Right lobe of liver (tissue), 6 donors: ENCODE data around the gene SYNM. TPM values are rescaled to one million over a fixed set of nuclear protein-coding genes. Genes with fewer than 3 reads are reported as not detected.
A peak's percentile ranks its signal among the peaks of the same experiment; 100 is the strongest.

Source experiments
- ATAC-seq, 4 donors: fragments of 200-7000 bp; cut with Tn5 transposase; one replicate each; pipeline ENCODE4 v1.9.1; 2020; ENCODE audit warnings: mild to moderate bottlenecking in 4 of 4, moderate library complexity in 4 of 4
- DNase-seq, 3 donors: peaks; one replicate each; pipeline ENCODE4 v3.0.0-alpha.2; 2020
- H3K27ac ChIP-seq, 3 donors: fragments of 200-600 bp; one replicate each; pipeline ENCODE4 v1.8.0; 2022
- H3K27me3 ChIP-seq, 2 donors: fragments of 200-600 bp; one replicate each; pipeline ENCODE4 v1.8.0; 2022
- H3K36me3 ChIP-seq, 4 donors: fragments of 200-600 bp; sonication (generic) in 1 of 4; one replicate each; pipeline versions ENCODE4 v1.5.1 to v1.8.0; 2017 to 2022; ENCODE audit warnings: control low read depth in 1 of 4
- H3K4me1 ChIP-seq, 4 donors: fragments of 200-600 bp; sonication (generic) in 1 of 4; one replicate each; pipeline versions ENCODE4 v1.5.1 to v1.8.0; 2017 to 2022; ENCODE audit warnings: control low read depth in 1 of 4
- H3K4me3 ChIP-seq, 3 donors: fragments of 200-600 bp; one replicate each; pipeline ENCODE4 v1.8.0; 2022
- H3K9me3 ChIP-seq, 4 donors: fragments of 200-600 bp; sonication (generic) in 1 of 4; one replicate each; pipeline versions ENCODE4 v1.5.1 to v1.8.0; 2017 to 2022; ENCODE audit warnings: control low read depth in 1 of 4
- CTCF ChIP-seq, 4 donors: fragments of 200-600 bp in 3 of 4; fragments of 450-650 bp in 1 of 4; IDR thresholded peaks; one replicate each; pipeline versions ENCODE4 v1.5.1 to v1.8.0; 2016 to 2022; ENCODE audit warnings: antibody characterized with exemption in 4 of 4, mild to moderate bottlenecking in 2 of 4
- POLR2A ChIP-seq: fragments of 450-650 bp; IDR thresholded peaks from one replicate; pipeline ENCODE4 v1.6.1; 2017; ENCODE audit warnings: antibody characterized with exemption, mild to moderate bottlenecking
- WGBS: methylation state at CpG from one replicate; pipeline ENCODE4 v1.1.6; 2018; ENCODE audit warnings: low coverage, low lambda C conversion rate; ENCODE audit not compliant: insufficient coverage; ENCODE audit errors: missing lambda C conversion rate; 5-methylcytosine and 5-hydroxymethylcytosine counted together
- intact Hi-C, 2 donors: fragments of 100-400 bp; cut with DNase I; formaldehyde crosslinking; loops; one replicate each; pipeline versions ENCODE4 v1.11.2 to v1.14.1; 2022
- total RNA-seq, 6 experiments: library from RNA; depleted of rRNA in 2 of 6; stranded (reverse); fragments of >200 nt in 2 of 6; fragmentation: NEBNext Ultra II Directional in 3 of 6; extraction: Animal tissue kit (Norgen Biotek cat#: 25700) in 3 of 6; gene quantifications; one replicate each; pipeline versions ENCODE4 v1.1.0 to v1.2.4, GENCODE V29; 2016 to 2023
- donor health status: DM: no; HTN: yes; CAD: no.
- donor health status: DM: no; HTN: no; CAD: no.
- donor health status: DM: no; HTN: no; CAD: no.
- donor health status: DM: no; HTN: yes; CAD: no.
- donor health status: DM: no; HTN: yes; CAD: no.

SYNM gene
- total RNA-seq, 6 experiments from 2014 or later: 1.6 to 3.5 (median 2.9) TPM

GRCh38 chr15:99118258-99118632, 13.4 kb downstream of the SYNM start:
- no peaks in the 10 kb centered on the region for H3K36me3 ChIP-seq
- H3K4me1 ChIP-seq: no peaks in the 10 kb centered on the region
- no peak overlapping the region for H3K27ac ChIP-seq
- no peaks in the 10 kb centered on the region for H3K27me3 ChIP-seq
- DNase-seq (no peak), ATAC-seq (no peak)
- H3K9me3 ChIP-seq: no peaks in the 10 kb centered on the region
- no peak overlapping the region for H3K4me3 ChIP-seq
- TF ChIP-seq POLR2A (no peak), CTCF (IDR thresholded peaks at IDR 0.05) (no peak)
- WGBS: 80% methylated on average over 7 of the region's 7 CpGs
- intact Hi-C loops: no loop called here

- 92% methylated on average over 11 of the region's 22 CpGs for WGBS
- Histone ChIP-seq H3K4me3 (no peak overlapping the region), H3K27me3 (no peaks in the 10 kb centered on the region), H3K9me3 (no peaks in the 10 kb centered on the region), H3K27ac (no peak overlapping the region), H3K4me1 (no peaks in the 10 kb centered on the region), H3K36me3 (no peaks in the 10 kb centered on the region)
- intact Hi-C loops: no loop called here
- ATAC-seq (no peak), DNase-seq (no peak)
- no peak for TF ChIP-seq CTCF (IDR thresholded peaks at IDR 0.05)
- no peak for TF ChIP-seq POLR2A
These were observed 14.1 kb downstream of the SYNM start for GRCh38 chr15:99118801-99119546.

- intact Hi-C loops: no loop called here
- H3K27me3 ChIP-seq: no peaks in the 10 kb centered on the region
- no peaks in the 10 kb centered on the region for H3K9me3 ChIP-seq
- H3K4me3 ChIP-seq: no peak overlapping the region
- DNase-seq (no peak), ATAC-seq (no peak)
- H3K27ac ChIP-seq: no peak overlapping the region
- TF ChIP-seq CTCF (IDR thresholded peaks at IDR 0.05) (no peak), POLR2A (no peak)
- 82% methylated on average over 10 of the region's 12 CpGs for WGBS
- H3K4me1 ChIP-seq: no peaks in the 10 kb centered on the region
- H3K36me3 ChIP-seq: no peaks in the 10 kb centered on the region
These were observed 15.3 kb downstream of the SYNM start for GRCh38 chr15:99120050-99120777.

GRCh38 chr15:99121207-99121606, 16.3 kb downstream of the SYNM start:
- no peak overlapping the region for H3K27ac ChIP-seq
- ATAC-seq (no peak), DNase-seq (peak in 1 of 3 donors; percentile 18)
- H3K27me3 ChIP-seq: no peaks in the 10 kb centered on the region
- no peaks in the 10 kb centered on the region for H3K9me3 ChIP-seq
- H3K4me3 ChIP-seq: no peak overlapping the region
- intact Hi-C loops: no loop called here
- H3K36me3 ChIP-seq: no peaks in the 10 kb centered on the region
- TF ChIP-seq POLR2A (no peak), CTCF (IDR thresholded peaks at IDR 0.05) (no peak)
- WGBS: 70% methylated on average over 5 of the region's 10 CpGs
- H3K4me1 ChIP-seq: no peaks in the 10 kb centered on the region
